ENCODE data around the gene RGS1.

RGS1 gene

GRCh38 chr1:192620071-192620635, 44.6 kb downstream of the RGS1 start:
- DNase-seq (ENCODE audit: low read depth) = no peak

GRCh38 chr1:192626366-192627179, 51.0 kb downstream of the RGS1 start:
- no peak for DNase-seq (ENCODE audit: low read depth)

- no peak for DNase-seq (ENCODE audit: low read depth)
Measured at GRCh38 chr1:192627901-192628300, 52.3 kb downstream of the RGS1 start.

- DNase-seq (ENCODE audit: low read depth) = no peak
Measured at GRCh38 chr1:192628396-192629057, 53.0 kb downstream of the RGS1 start.

- DNase-seq (ENCODE audit: low read depth) = no peak
Measured at GRCh38 chr1:192629612-192630011, 54.0 kb downstream of the RGS1 start.
